Measurements from ENCODE around the gene PSAP.

Gene PSAP

DNA sequence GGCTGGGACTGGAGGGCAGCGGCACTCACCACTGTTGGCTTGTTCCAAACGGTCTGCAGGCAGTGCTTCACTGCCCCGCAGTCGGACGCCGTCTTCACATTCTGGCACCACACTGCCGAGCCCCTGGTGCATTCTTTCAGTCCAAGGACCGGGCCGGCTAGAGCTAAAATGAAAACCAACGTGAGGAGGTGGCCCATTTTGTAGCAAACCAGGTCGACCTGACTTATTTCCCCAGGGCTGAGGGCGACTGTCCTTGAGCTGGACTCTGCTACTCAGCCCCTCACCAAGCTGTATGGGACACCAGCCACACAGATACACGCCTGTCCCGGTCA is 16.7 kb downstream of the PSAP start:
- Histone ChIP-seq H3F3A (ENCODE audit: low read depth) (no peaks in the 10 kb centered on the region), H4K20me1 (ENCODE audit: insufficient read depth, low read length, poor library complexity, severe bottlenecking) (peaks cover 19% of the 10 kb centered on the region), H3K36me3 (ENCODE audit: insufficient read depth, low read length) (peaks cover 38% of the 10 kb centered on the region; the same call in 1 of the 2 replicates), H3K9me3 (ENCODE audit: insufficient read depth, low read depth, low read length) (no peaks in the 10 kb centered on the region), H3K27me3 (ENCODE audit: insufficient read depth, low read length, poor library complexity, severe bottlenecking) (no peaks in the 10 kb centered on the region), H3K4me1 (ENCODE audit: insufficient read depth, low read length, poor library complexity, severe bottlenecking) (peaks cover 15% of the 10 kb centered on the region), H3K79me2 (ENCODE audit: insufficient read depth, low read length) (peaks cover 40% of the 10 kb centered on the region; the same call in 1 of the 2 replicates), H3K4me2 (ENCODE audit: low read depth, low read length, poor library complexity, severe bottlenecking) (no peak overlapping the region), H3K9ac (ENCODE audit: low read depth, low read length, poor library complexity, severe bottlenecking) (no peak overlapping the region), H3K4me3 (ENCODE audit: low read length, poor library complexity, severe bottlenecking) (no peak overlapping the region), H2AFZ (ENCODE audit: low read length) (no peak overlapping the region), H3K9me2 (replicated peaks; ENCODE audit: low read depth, low read length) (no peaks in the 10 kb centered on the region)
- TF ChIP-seq, protein P1, sequence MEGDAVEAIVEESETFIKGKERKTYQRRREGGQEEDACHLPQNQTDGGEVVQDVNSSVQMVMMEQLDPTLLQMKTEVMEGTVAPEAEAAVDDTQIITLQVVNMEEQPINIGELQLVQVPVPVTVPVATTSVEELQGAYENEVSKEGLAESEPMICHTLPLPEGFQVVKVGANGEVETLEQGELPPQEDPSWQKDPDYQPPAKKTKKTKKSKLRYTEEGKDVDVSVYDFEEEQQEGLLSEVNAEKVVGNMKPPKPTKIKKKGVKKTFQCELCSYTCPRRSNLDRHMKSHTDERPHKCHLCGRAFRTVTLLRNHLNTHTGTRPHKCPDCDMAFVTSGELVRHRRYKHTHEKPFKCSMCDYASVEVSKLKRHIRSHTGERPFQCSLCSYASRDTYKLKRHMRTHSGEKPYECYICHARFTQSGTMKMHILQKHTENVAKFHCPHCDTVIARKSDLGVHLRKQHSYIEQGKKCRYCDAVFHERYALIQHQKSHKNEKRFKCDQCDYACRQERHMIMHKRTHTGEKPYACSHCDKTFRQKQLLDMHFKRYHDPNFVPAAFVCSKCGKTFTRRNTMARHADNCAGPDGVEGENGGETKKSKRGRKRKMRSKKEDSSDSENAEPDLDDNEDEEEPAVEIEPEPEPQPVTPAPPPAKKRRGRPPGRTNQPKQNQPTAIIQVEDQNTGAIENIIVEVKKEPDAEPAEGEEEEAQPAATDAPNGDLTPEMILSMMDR (conservative IDR thresholded peaks at IDR 0.05; ENCODE audit: low read length) = no peak
- no peak for TF ChIP-seq EZH2phosphoT487 (IDR thresholded peaks at IDR 0.05; ENCODE audit: borderline replicate concordance)

DNA sequence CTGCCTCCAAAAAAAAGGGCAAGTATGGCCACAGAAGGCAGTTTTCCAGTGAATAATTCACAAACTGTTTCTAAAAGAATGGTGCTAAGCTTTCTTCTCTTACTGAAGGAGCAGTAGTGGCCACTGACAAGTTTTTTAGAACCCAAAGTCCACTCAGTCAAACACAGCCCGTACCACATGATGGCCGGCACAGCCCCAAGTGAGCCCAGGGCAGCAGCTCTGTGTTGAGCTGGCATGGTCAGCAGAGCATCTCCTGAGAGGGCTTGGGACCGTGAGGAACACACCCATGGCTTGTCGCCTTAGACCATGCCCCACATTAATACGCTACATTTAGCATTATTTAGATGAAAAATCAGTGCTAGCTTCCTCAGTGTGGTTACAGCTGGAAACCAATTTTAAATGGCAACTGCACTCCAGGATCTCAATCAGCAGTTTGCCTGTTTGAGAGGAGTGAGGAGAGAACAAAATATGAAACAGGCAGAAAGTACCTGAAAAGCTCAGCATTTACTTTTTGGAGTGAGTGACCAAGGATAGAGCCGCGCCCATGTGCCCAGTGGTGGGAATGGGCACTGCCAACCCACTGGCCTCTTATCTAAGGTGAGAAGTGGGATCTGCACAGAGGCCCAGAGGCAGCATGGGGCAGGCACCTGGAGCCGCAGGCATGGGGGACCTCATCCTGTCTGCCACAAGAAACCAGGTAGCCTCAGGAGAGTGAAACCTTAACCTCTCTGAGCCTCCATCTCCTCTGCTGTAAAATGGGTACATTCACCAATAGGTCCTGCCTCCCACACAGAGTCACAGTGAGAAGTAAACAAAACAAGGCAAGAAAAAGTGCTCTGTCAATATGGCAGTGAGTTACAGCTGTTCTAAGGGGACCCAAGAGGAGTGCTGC is 17.4 kb downstream of the PSAP start:
- H2AFZ ChIP-seq (ENCODE audit: low read length) = no peak overlapping the region
- H3K27me3 ChIP-seq (ENCODE audit: insufficient read depth, low read length, poor library complexity, severe bottlenecking) = no peaks in the 10 kb centered on the region
- no peak overlapping the region for H3K4me3 ChIP-seq (ENCODE audit: low read length, poor library complexity, severe bottlenecking)
- peaks cover 40% of the 10 kb centered on the region; the same call in 1 of the 2 replicates for H3K79me2 ChIP-seq (ENCODE audit: insufficient read depth, low read length)
- no peak overlapping the region for H3K4me2 ChIP-seq (ENCODE audit: low read depth, low read length, poor library complexity, severe bottlenecking)
- H3K36me3 ChIP-seq (ENCODE audit: insufficient read depth, low read length) = peaks cover 44% of the 10 kb centered on the region; the same call in 1 of the 2 replicates
- peaks cover 15% of the 10 kb centered on the region for H3K4me1 ChIP-seq (ENCODE audit: insufficient read depth, low read length, poor library complexity, severe bottlenecking)
- no peaks in the 10 kb centered on the region for H3K9me3 ChIP-seq (ENCODE audit: insufficient read depth, low read depth, low read length)
- H4K20me1 ChIP-seq (ENCODE audit: insufficient read depth, low read length, poor library complexity, severe bottlenecking) = peaks cover 19% of the 10 kb centered on the region
- no peak for TF ChIP-seq EZH2phosphoT487 (IDR thresholded peaks at IDR 0.05; ENCODE audit: borderline replicate concordance)
- TF ChIP-seq, protein P1 (conservative IDR thresholded peaks at IDR 0.05; ENCODE audit: low read length) = no peak
- H3K9me2 ChIP-seq (replicated peaks; ENCODE audit: low read depth, low read length) = no peaks in the 10 kb centered on the region
- no peaks in the 10 kb centered on the region for H3F3A ChIP-seq (ENCODE audit: low read depth)
- no peak overlapping the region for H3K9ac ChIP-seq (ENCODE audit: low read depth, low read length, poor library complexity, severe bottlenecking)

DNA sequence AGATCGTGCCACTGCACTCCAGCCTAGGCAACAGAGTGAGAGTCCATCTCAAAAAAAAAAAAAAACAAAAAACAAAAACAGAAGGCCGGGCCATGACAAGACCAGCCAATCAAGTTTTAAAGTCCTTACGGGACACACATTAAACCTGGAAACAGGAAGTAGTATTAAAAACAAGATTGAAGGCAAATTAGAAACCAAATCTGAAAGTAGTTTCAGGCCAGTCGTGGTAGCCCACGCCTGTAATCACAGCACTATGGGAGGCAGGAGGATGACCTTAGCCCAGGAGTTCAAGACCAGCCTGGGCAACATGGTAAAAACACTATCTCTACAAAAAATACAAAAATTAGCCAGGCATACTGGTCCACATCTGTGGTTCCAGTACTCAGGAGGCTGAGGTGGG is 18.1 kb downstream of the PSAP start:
- no peaks in the 10 kb centered on the region for H3K9me2 ChIP-seq (replicated peaks; ENCODE audit: low read depth, low read length)
- no peak overlapping the region for H3K9ac ChIP-seq (ENCODE audit: low read depth, low read length, poor library complexity, severe bottlenecking)
- H3K9me3 ChIP-seq (ENCODE audit: insufficient read depth, low read depth, low read length) = no peaks in the 10 kb centered on the region
- H3K79me2 ChIP-seq (ENCODE audit: insufficient read depth, low read length) = peaks cover 35% of the 10 kb centered on the region; the same call in 1 of the 2 replicates
- H3K36me3 ChIP-seq (ENCODE audit: insufficient read depth, low read length) = peaks cover 51% of the 10 kb centered on the region; the same call in 1 of the 2 replicates
- H2AFZ ChIP-seq (ENCODE audit: low read length) = no peak overlapping the region
- no peaks in the 10 kb centered on the region for H3F3A ChIP-seq (ENCODE audit: low read depth)
- TF ChIP-seq, protein P1 (conservative IDR thresholded peaks at IDR 0.05; ENCODE audit: low read length) = no peak
- TF ChIP-seq EZH2phosphoT487 (IDR thresholded peaks at IDR 0.05; ENCODE audit: borderline replicate concordance) = no peak
- no peaks in the 10 kb centered on the region for H3K27me3 ChIP-seq (ENCODE audit: insufficient read depth, low read length, poor library complexity, severe bottlenecking)
- H3K4me1 ChIP-seq (ENCODE audit: insufficient read depth, low read length, poor library complexity, severe bottlenecking) = peaks cover 15% of the 10 kb centered on the region
- no peak overlapping the region for H3K4me2 ChIP-seq (ENCODE audit: low read depth, low read length, poor library complexity, severe bottlenecking)
- H4K20me1 ChIP-seq (ENCODE audit: insufficient read depth, low read length, poor library complexity, severe bottlenecking) = peaks cover 17% of the 10 kb centered on the region
- H3K4me3 ChIP-seq (ENCODE audit: low read length, poor library complexity, severe bottlenecking) = no peak overlapping the region
